NT2/D1 (cell line): Measurements from ENCODE around the gene CEBPG.

Experiments
- YY1 ChIP-seq: IDR thresholded peaks from 2 replicates; pipeline ENCODE4 v1.6.1; 2011; ENCODE audit not compliant: insufficient read length, insufficient read depth
- ZNF274 ChIP-seq: IDR thresholded peaks from 2 replicates; pipeline ENCODE4 v1.6.1; 2011; ENCODE audit warnings: mild to moderate bottlenecking, low read depth, low read length

GRCh38 chr19:33332248-33332647 is 41.3 kb upstream of the CEBPG start:
- TF ChIP-seq ZNF274 (no peak), YY1 (no peak)
